IMR-90 (cell line): Measurements from ENCODE around the gene HEPHL1. TPM values are rescaled to one million over a fixed set of nuclear protein-coding genes. Genes with fewer than 3 reads are reported as not detected.

Experiments
- ATAC-seq: fragments of 200-7000 bp; cut with Tn5 transposase; 2 replicates; pipeline ENCODE4 v1.9.1; 2020; ENCODE audit warnings: low read depth, mild to moderate bottlenecking, moderate library complexity
- BruUV-seq: library from RNA; stranded (reverse); fragments of 400-500 nt; replicated peaks from 2 replicates; lab custom pipeline; 2021; lab: Mats Ljungman, UMichigan
- CTCF ChIA-PET: fragments of 300-600 bp; formaldehyde crosslinking; extraction: SDS; loops from one replicate; lab custom pipeline; 2021; ENCODE audit warnings: antibody characterized with exemption; lab: Yijun Ruan, JAX
- POLR2A ChIA-PET: fragments of 300-600 bp; sonication (Branson Sonifier 250); formaldehyde crosslinking; loops from one replicate; lab custom pipeline; 2022; ENCODE audit warnings: antibody characterized with exemption; ENCODE audit not compliant: unreplicated experiment; lab: Charles Lee
- DNase-seq: peaks from one replicate; pipeline ENCODE4 v3.0.0; 2013
- H2AFZ ChIP-seq: replicated peaks from 2 replicates; pipeline ENCODE3; 2013; ENCODE audit warnings: low read length, mild to moderate bottlenecking; ENCODE audit not compliant: poor library complexity
- H2AK5ac ChIP-seq: 2 replicates; pipeline ENCODE4 v1.6.1; 2013; ENCODE audit warnings: low read depth, low read length, inconsistent platforms
- H2AK9ac ChIP-seq: replicated peaks from 2 replicates; pipeline ENCODE3; 2013; ENCODE audit warnings: mild to moderate bottlenecking, low read depth, low read length, moderate library complexity; ENCODE audit not compliant: poor library complexity
- H2BK120ac ChIP-seq: 2 replicates; pipeline ENCODE4 v1.6.1; 2013; ENCODE audit warnings: low read depth, low read length, inconsistent platforms
- H2BK15ac ChIP-seq: 3 replicates; pipeline ENCODE4 v1.6.1; 2013; ENCODE audit warnings: low read depth, low read length, inconsistent platforms
- H2BK20ac ChIP-seq: 2 replicates; pipeline ENCODE4 v1.6.1; 2013; ENCODE audit warnings: low read depth, mild to moderate bottlenecking, inconsistent platforms, low read length, moderate library complexity
- H2BK5ac ChIP-seq: 2 replicates; pipeline ENCODE4 v1.6.1; 2013; ENCODE audit warnings: mild to moderate bottlenecking, low read depth, low read length, inconsistent platforms; ENCODE audit not compliant: poor library complexity, severe bottlenecking
- H3K14ac ChIP-seq: replicated peaks from 2 replicates; pipeline ENCODE4 v1.6.1; 2013; ENCODE audit warnings: low read depth, low read length, inconsistent platforms
- H3K18ac ChIP-seq: 2 replicates; pipeline ENCODE4 v1.6.1; 2013; ENCODE audit warnings: low read depth, low read length, control low read depth
- H3K23ac ChIP-seq: 2 replicates; pipeline ENCODE4 v1.6.1; 2013; ENCODE audit warnings: low read depth, low read length, inconsistent platforms
- H3K27ac ChIP-seq: 2 replicates; pipeline ENCODE4 v1.5.1; 2013; ENCODE audit warnings: mild to moderate bottlenecking, control low read depth, low read length; ENCODE audit not compliant: insufficient read depth
- H3K27me3 ChIP-seq: 2 replicates; pipeline ENCODE4 v1.6.1; 2013; ENCODE audit warnings: low read length; ENCODE audit not compliant: control insufficient read depth, insufficient read depth
- H3K36me3 ChIP-seq: 2 replicates; pipeline ENCODE4 v1.6.1; 2013; ENCODE audit warnings: low read length, mixed read lengths; ENCODE audit not compliant: control insufficient read depth, insufficient read depth
- H3K4ac ChIP-seq: 2 replicates; pipeline ENCODE4 v1.6.1; 2013; ENCODE audit warnings: low read depth, low read length, inconsistent platforms
- H3K4me1 ChIP-seq: 2 replicates; pipeline ENCODE4 v1.6.1; 2013; ENCODE audit warnings: low read length, mixed read lengths; ENCODE audit not compliant: control insufficient read depth, insufficient read depth
- H3K4me2 ChIP-seq: 2 replicates; pipeline ENCODE4 v1.6.1; 2013; ENCODE audit warnings: low read depth, mild to moderate bottlenecking, control low read depth, low read length, moderate library complexity
- H3K4me3 ChIP-seq: 2 replicates; pipeline ENCODE4 v1.5.1; 2013; ENCODE audit warnings: low read depth, mild to moderate bottlenecking, control low read depth, low read length, moderate library complexity; ENCODE audit not compliant: insufficient read depth
- H3K56ac ChIP-seq: 2 replicates; pipeline ENCODE4 v1.6.1; 2013; ENCODE audit warnings: low read length, inconsistent platforms; ENCODE audit not compliant: insufficient read depth; ENCODE audit errors: extremely low read depth
- H3K79me1 ChIP-seq, 2 experiments: 2 replicates each; pipeline ENCODE4 v1.6.1; 2013; ENCODE audit warnings: low read length in 2 of 2, inconsistent platforms in 1 of 2, low read depth in 1 of 2
- H3K9ac ChIP-seq: 2 replicates; pipeline ENCODE4 v1.6.1; 2013; ENCODE audit warnings: low read depth, low read length, control low read depth
- H3K9me1 ChIP-seq: 2 replicates; pipeline ENCODE4 v1.6.1; 2013; ENCODE audit warnings: low read length, inconsistent platforms; ENCODE audit not compliant: insufficient read depth
- H3K9me3 ChIP-seq: 2 replicates; pipeline ENCODE4 v1.6.1; 2013; ENCODE audit warnings: low read length; ENCODE audit not compliant: control insufficient read depth, insufficient read depth
- H4K20me1 ChIP-seq: 2 replicates; pipeline ENCODE4 v1.6.1; 2013; ENCODE audit warnings: low read length, inconsistent platforms; ENCODE audit not compliant: insufficient read depth
- H4K5ac ChIP-seq: 2 replicates; pipeline ENCODE4 v1.6.1; 2013; ENCODE audit warnings: mild to moderate bottlenecking, low read depth, low read length, control low read depth
- H4K8ac ChIP-seq, 2 experiments: 2 replicates each; pipeline ENCODE4 v1.6.1; 2013; ENCODE audit warnings: low read depth in 2 of 2, low read length in 2 of 2, control low read depth in 1 of 2, inconsistent platforms in 1 of 2
- H4K91ac ChIP-seq: 2 replicates; pipeline ENCODE4 v1.6.1; 2013; ENCODE audit warnings: low read depth, low read length, inconsistent platforms; ENCODE audit not compliant: insufficient read depth
- BHLHE40 ChIP-seq: fragments of 150-350 bp; IDR thresholded peaks from 2 replicates; pipeline ENCODE4 v1.6.1; 2016; ENCODE audit warnings: mild to moderate bottlenecking, low read depth, low read length
- FOS ChIP-seq: fragments of 150-350 bp; IDR thresholded peaks from 2 replicates; pipeline ENCODE4 v1.6.1; 2016; ENCODE audit warnings: low read depth, low read length
- MAFK ChIP-seq: IDR thresholded peaks from 2 replicates; pipeline ENCODE4 v1.6.1; 2012; ENCODE audit warnings: low read depth, low read length, improper control_type of control experiment
- MXI1 ChIP-seq: IDR thresholded peaks from 2 replicates; pipeline ENCODE4 v1.6.1; 2012; ENCODE audit warnings: low read depth, mild to moderate bottlenecking, low read length, moderate library complexity, borderline replicate concordance
- RCOR1 ChIP-seq: IDR thresholded peaks from 2 replicates; pipeline ENCODE4 v1.6.1; 2012; ENCODE audit warnings: mild to moderate bottlenecking, low read length, improper control_type of control experiment; ENCODE audit not compliant: insufficient replicate concordance
- RFX5 ChIP-seq: IDR thresholded peaks from 2 replicates; pipeline ENCODE4 v1.8.0; 2012; ENCODE audit warnings: low read depth, mild to moderate bottlenecking, low read length, moderate library complexity
- WGBS, 2 experiments: methylation state at CpG; one replicate each; pipeline versions ENCODE4 v1.1.5 to v1.1.7; 2013; ENCODE audit warnings: missing lambda C conversion rate in 2 of 2; ENCODE audit not compliant: insufficient read length in 1 of 2; ENCODE audit errors: extremely low coverage in 2 of 2; 5-methylcytosine and 5-hydroxymethylcytosine counted together
- dilution Hi-C: fragments of 300-500 bp; cut with HindIII; formaldehyde crosslinking; loops from one replicate; pipeline ENCODE4 v1.14.3; 2018; ENCODE audit warnings: low sequenced_read_pairs; ENCODE audit not compliant: unreplicated experiment
- in situ Hi-C: fragments of 300-500 bp; cut with MboI; formaldehyde crosslinking; loops from 3 replicates; pipeline ENCODE4 v1.14.3; 2019; ENCODE audit warnings: low sequenced_read_pairs, inconsistent platforms, mixed read lengths
- intact Hi-C: fragments of 100-400 bp; cut with micrococcal nuclease; formaldehyde crosslinking; loops from 2 replicates; pipeline ENCODE4 v1.10.0; 2022
- polyA plus RNA-seq, 3 experiments: library from polyadenylated mRNA; depleted of rRNA; stranded (reverse); fragments of >200 nt; gene quantifications; 2 replicates each; pipeline ENCODE4 v1.2.3, GENCODE V29; 2012; ENCODE audit warnings: low replicate concordance in 1 of 3
- total RNA-seq: library from RNA; depleted of rRNA; stranded (reverse); fragments of >200 nt; gene quantifications from 2 replicates; pipeline ENCODE4 v1.2.3, GENCODE V29; 2012
- TF ChIP-seq, protein P1 (sequence below): fragments of 150-350 bp; IDR thresholded peaks from 2 replicates; pipeline ENCODE4 v1.6.1; 2017; ENCODE audit warnings: mild to moderate bottlenecking, antibody characterized with exemption, low read length, low read depth
- TF ChIP-seq, protein P2 (sequence below): fragments of 150-350 bp; IDR thresholded peaks from 2 replicates; pipeline ENCODE4 v1.6.1; 2016; ENCODE audit warnings: low read depth, mild to moderate bottlenecking, low read length, moderate library complexity, borderline replicate concordance

HEPHL1 gene
- total and polyA plus RNA-seq, 2 of the 4 experiments (the other 2 are of a cell fraction) = under 0.01 to 0.02 TPM

DNA sequence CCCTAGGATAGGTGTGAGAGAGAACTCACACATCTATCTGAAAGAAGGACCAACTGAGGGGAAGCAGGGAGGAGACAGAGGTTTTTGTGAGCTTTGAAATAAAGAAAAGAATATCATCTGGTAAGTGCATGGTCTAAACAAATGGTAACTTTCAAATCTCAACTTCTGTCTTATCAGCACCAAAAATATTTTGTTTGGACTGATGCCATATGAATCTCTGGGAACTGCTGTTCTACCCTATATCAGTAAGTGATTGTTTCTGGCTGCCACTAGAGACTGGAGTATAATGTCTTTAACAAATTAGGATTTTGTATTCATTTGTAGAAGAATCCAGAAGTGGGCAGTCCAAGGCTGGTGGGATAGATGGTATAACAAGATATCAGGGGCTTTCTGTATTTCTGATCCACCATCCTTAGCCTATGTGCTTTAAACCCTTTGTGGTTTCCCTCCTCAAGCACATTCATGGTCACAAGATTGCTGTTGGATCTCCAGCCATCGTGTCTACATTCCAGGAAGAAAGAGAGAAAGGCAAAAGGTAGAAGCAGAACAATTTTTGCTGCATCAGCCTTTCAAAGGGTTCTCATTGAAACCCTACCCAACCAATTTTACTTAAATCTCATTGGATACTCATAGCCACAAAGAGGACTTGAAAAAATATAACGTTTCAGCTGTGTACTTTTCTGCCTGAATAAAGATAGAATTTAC lies 4.7 kb downstream of the HEPHL1 start:
- POLR2A ChIA-PET = no interaction called here
- no peak overlapping the region for H2AK9ac ChIP-seq
- H2AFZ ChIP-seq = no peak overlapping the region
- no peak overlapping the region for H2BK5ac ChIP-seq
- ATAC-seq (no peak), DNase-seq (peak; percentile 52)
- H3K4me2 ChIP-seq = no peak overlapping the region
- H3K18ac ChIP-seq = no peak overlapping the region
- no peak overlapping the region for H2BK120ac ChIP-seq
- no peaks in the 10 kb centered on the region for H4K20me1 ChIP-seq
- no peak overlapping the region for H3K56ac ChIP-seq
- H4K91ac ChIP-seq = no peak overlapping the region
- no peak overlapping the region for H3K4me3 ChIP-seq
- H3K27ac ChIP-seq = no peak overlapping the region
- H2AK5ac ChIP-seq = no peak overlapping the region
- CTCF ChIA-PET = no interaction called here
- no CpG with 5 or more reads among the region's 2 CpGs for WGBS, 2 experiments
- dilution Hi-C loops = no loop called here
- no peak overlapping the region for H3K4ac ChIP-seq
- no TSS peak for BruUV-seq
- no peaks in the 10 kb centered on the region for H3K9me1 ChIP-seq
- in situ Hi-C loops = no loop called here
- H3K36me3 ChIP-seq = no peaks in the 10 kb centered on the region
- H3K9me3 ChIP-seq = no peaks in the 10 kb centered on the region; the same call in 1 of the 2 replicates
- H2BK15ac ChIP-seq = no peak overlapping the region
- TF ChIP-seq, protein P1, sequence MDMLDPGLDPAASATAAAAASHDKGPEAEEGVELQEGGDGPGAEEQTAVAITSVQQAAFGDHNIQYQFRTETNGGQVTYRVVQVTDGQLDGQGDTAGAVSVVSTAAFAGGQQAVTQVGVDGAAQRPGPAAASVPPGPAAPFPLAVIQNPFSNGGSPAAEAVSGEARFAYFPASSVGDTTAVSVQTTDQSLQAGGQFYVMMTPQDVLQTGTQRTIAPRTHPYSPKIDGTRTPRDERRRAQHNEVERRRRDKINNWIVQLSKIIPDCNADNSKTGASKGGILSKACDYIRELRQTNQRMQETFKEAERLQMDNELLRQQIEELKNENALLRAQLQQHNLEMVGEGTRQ = no peak
- TF ChIP-seq RFX5 = no peak
- TF ChIP-seq FOS = no peak
- TF ChIP-seq, protein P2, sequence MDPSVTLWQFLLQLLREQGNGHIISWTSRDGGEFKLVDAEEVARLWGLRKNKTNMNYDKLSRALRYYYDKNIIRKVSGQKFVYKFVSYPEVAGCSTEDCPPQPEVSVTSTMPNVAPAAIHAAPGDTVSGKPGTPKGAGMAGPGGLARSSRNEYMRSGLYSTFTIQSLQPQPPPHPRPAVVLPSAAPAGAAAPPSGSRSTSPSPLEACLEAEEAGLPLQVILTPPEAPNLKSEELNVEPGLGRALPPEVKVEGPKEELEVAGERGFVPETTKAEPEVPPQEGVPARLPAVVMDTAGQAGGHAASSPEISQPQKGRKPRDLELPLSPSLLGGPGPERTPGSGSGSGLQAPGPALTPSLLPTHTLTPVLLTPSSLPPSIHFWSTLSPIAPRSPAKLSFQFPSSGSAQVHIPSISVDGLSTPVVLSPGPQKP = no peak
- no peak for TF ChIP-seq BHLHE40
- TF ChIP-seq MXI1 = no peak
- no peak for TF ChIP-seq RCOR1
- no peak for TF ChIP-seq MAFK
- H3K9ac ChIP-seq = no peak overlapping the region
- H4K8ac ChIP-seq = no peak overlapping the region
- H3K4me1 ChIP-seq = no peaks in the 10 kb centered on the region; the same call in 1 of the 2 replicates
- H3K23ac ChIP-seq = no peak overlapping the region
- H2BK20ac ChIP-seq = no peak overlapping the region
- intact Hi-C loops = no loop called here
- no peak overlapping the region for H4K5ac ChIP-seq
- no peaks in the 10 kb centered on the region for H3K79me1 ChIP-seq
- H3K14ac ChIP-seq = no peak overlapping the region
- no peaks in the 10 kb centered on the region for H3K27me3 ChIP-seq
